Transverse colon (tissue), 4 donors: ENCODE results near the gene TRPM3.

Experiments used
- CTCF ChIP-seq, 5 experiments: fragments of 200-600 bp in 3 of 5; fragments of 450-650 bp in 2 of 5; sonication (generic) in 3 of 5; IDR thresholded peaks; 1 replicate in 2 of 5; 2 replicates in 3 of 5; pipeline ENCODE4 v1.5.1; 2016 to 2017; ENCODE audit warnings: antibody characterized with exemption in 5 of 5, inconsistent platforms in 3 of 5, mild to moderate bottlenecking in 2 of 5, moderate library complexity in 1 of 5
- POLR2AphosphoS5 ChIP-seq, 3 donors: sonication (generic); formaldehyde crosslinking; IDR thresholded peaks; one replicate each; pipeline ENCODE4 v1.6.1; 2016; ENCODE audit warnings: antibody characterized with exemption in 3 of 3

- TF ChIP-seq CTCF (IDR thresholded peaks at IDR 0.05) (no peak), POLR2AphosphoS5 (IDR thresholded peaks at IDR 0.05) (no peak)
These were observed 219.2 kb downstream of the TRPM3 start for GRCh38 chr9:70902171-70902570.
